ENCODE results near the gene PIGZ.

The PIGZ gene

DNA sequence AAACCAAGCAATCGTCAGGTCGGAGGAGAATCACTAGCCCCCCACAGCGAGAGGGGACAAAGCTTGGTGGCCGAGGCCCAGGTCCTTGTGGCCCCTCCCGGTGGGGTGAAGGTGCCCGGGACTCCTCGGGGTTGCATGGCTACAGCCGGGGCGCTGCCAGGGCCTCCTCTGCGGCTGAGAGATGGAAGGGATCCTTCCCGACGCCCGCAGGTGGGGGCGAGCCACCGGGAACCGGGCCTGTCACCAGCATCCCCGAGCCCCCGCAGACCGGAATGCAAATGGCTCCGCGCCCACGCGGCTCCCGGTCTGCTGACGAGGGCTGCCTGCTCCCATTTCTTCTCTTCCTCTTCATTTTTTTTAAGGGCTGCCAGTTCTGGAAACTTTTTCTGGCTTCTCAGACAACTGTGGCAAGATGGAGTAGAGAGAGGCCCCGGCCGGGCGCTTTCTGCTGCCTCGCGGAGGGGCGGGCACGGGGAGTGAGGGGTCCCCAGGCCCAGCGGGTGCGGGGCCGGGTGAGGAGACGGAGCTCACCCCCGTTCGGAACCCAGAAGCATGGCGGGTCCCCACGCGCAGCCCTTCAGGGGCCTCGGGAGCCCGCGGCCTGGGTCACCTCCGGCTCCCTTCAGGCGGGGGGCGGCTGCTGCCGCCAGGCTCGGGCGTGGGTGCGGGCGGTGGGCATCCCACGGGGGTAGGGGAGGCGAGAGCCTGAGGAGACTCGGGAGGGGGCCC, 33.5 kb upstream of the PIGZ start:
- DNase-seq (ENCODE audit: low spot score), result no peak

GRCh38 chr3:197001106-197001971, 32.7 kb upstream of the PIGZ start:
- no peak for DNase-seq (ENCODE audit: low spot score)

DNA sequence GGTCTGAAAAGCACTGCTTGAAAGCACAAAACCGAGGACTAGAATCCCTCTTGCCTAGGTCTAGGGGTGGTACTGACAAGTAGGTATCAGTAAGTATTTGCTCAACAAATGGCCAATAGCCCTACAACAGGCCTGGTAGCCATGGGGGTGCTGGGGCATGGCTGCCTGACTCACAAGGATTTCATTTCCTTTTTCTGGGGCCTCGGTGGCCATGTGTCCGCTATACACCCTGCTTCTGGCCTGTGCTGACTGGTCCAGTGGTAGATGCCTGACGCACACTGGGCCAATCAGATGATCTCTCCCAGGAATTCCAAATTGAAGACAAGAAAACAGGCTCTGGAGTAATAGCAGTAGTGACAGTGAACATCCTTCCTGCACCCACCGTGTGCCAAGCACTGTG, 31.6 kb upstream of the PIGZ start:
- DNase-seq (ENCODE audit: low spot score), result no peak

GRCh38 chr3:196998966-196999760, 30.5 kb upstream of the PIGZ start:
- DNase-seq (ENCODE audit: low spot score), result no peak

- DNase-seq (ENCODE audit: low spot score), result no peak
Measured at GRCh38 chr3:196997311-196997710, 28.7 kb upstream of the PIGZ start.

DNA sequence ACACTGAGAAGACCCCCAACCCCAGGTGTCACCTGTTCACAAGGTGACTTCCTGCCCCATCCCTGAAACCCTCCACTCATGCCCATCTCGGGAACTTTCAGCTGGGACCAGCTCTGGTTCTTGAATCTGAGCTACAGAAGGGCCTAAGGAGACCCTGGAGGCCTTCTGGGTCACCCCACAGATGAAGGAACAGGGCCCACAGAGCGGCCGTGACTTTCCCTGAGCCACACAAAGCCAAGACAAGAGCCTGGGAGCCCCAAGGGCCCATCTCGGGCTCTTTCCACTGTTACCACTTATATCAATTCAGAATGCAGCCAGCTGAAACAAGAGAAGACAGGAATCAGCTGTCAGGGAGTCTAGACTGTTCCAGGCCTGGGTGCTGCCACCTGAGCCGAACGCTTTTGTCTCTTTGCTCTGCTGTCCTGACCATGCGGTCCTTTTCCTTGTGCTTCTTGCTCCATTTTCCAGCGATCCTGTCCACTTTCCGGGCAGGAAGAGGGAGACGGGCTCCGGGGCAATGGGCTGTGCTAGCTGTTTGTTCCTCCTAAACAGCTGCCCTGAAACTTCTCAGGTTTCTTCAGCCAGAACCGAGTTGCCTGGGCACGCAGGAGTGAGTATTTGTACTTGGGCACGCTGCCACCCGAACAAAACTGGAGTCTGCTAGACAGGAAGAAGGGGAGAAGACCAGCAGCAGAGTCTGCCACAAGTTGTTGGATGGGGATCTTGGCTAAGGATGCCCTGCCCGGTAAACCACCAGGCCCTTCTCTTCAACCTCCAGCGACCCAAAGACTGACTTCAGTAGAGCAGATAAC, 28.0 kb upstream of the PIGZ start:
- no peak for DNase-seq (ENCODE audit: low spot score)

GRCh38 chr3:196995646-196996355, 27.2 kb upstream of the PIGZ start:
- no peak for DNase-seq (ENCODE audit: low spot score)

- DNase-seq (ENCODE audit: low spot score), result no peak
Measured at GRCh38 chr3:196995027-196995426, 26.4 kb upstream of the PIGZ start.

DNA sequence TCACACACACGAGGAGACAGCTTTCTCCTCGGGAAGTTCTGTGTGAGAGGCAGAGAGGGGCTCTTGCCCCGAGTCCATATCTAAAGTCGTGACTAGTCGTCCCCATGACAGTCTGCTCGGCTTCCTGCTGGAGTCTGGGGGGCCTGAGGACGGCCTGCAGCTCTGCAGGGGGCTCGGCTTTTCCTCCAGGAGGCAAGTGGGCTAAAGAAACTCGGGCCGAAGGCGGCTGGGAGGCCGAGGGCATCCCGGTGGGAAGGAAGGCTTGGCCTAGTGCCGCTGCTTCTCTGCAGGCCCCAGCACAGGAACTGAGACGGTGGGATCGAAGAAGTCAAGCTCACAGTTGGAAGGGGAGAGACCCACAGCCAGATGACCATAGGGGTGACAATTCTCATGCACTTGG, 25.4 kb upstream of the PIGZ start:
- DNase-seq (ENCODE audit: low spot score), result no peak

GRCh38 chr3:196992461-196993065, 23.9 kb upstream of the PIGZ start:
- DNase-seq (ENCODE audit: low spot score), result no peak

GRCh38 chr3:196991581-196992460, 23.2 kb upstream of the PIGZ start:
- DNase-seq (ENCODE audit: low spot score), result no peak

DNA sequence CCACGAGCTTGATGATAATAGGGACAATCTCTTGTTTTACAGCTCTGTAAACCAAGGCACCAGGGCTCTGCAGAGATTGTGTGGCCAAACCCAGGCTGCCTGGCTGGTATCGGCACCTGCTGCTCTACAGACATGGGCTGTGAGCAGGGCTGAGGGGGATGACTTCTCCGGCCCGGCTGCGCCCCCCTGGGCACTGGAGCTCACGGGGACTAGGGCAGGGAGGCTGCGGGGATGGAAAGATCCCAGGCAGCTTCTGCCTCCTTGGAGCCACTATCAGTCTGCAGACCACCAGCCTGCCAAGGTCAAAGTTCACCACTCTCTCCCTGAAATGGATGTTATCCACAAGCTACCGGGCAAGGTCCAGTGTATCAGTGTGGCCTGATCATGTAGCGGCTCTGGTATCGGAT, 22.0 kb upstream of the PIGZ start:
- DNase-seq (ENCODE audit: low spot score), result no peak

- no peak for DNase-seq (ENCODE audit: low spot score)
Measured at GRCh38 chr3:196989721-196990262, 21.2 kb upstream of the PIGZ start.

- no peak for DNase-seq (ENCODE audit: low spot score)
Measured at GRCh38 chr3:196988241-196989029, 19.8 kb upstream of the PIGZ start.

DNA sequence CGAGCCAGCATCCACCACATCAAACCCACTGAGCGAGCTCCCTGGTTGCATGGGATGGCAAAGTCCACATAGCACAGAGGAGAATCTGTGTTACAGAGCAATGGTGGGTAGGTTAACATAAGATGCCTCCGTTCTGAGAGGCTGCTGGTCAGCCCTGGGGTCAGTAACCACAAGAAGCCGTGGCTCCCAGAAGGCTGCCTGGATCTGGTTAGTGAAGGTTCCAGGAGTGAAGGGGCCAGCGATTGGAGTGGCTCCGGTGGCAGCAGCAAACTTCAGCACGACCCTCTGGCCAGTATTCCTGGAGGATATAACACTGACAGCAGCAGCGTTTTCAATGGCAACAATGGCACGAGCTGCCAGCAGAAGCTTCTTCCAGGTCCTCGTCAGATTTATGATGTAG, 18.4 kb upstream of the PIGZ start:
- no peak for DNase-seq (ENCODE audit: low spot score)

- no peak for DNase-seq (ENCODE audit: low spot score)
Measured at GRCh38 chr3:196985954-196986885, 17.6 kb upstream of the PIGZ start.

DNA sequence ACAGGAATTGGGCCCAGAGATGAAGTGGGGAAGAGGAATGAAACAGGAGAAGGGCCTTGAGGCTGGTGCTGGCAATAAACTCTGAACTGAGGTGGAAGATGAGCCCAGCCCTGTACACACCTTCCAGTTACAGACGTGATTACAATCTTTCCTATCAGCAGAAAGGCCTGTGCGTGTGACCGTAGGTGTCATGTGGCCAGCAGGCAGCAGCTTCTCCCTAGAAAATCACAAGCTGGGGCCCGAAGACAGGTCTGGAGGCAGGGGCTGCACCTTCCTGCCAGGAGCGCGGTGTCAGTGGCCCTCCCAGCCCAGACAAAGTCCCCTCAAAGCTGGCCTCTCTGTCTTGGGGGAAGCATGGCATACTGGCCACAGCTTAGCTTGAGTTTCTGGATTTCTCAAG, 16.7 kb upstream of the PIGZ start:
- no peak for DNase-seq (ENCODE audit: low spot score)

All from hematopoietic multipotent progenitor cell treated with erythropoietin and hydrocortisone succinate and interleukin-3 and kit ligand, for 15 days (in vitro differentiated cells).